GM19468 (cell line): ENCODE measurements around the gene WNT3.

ENCODE experiments used
- ATAC-seq: cut with Tn5 transposase; IDR thresholded peaks from one replicate; pipeline ENCODE4 v1.9.1; 2021; ENCODE audit warnings: mild to moderate bottlenecking, moderate library complexity, moderate number of reproducible peaks; ENCODE audit not compliant: unreplicated experiment; ENCODE audit errors: extremely low read depth

The WNT3 gene

GRCh38 chr17:46837521-46837920 is 19.0 kb upstream of the WNT3 start:
- ATAC-seq = no peak

- no peak for ATAC-seq
Measured at GRCh38 chr17:46836500-46836899, 18.0 kb upstream of the WNT3 start.

GRCh38 chr17:46834846-46835245 is 16.4 kb upstream of the WNT3 start:
- ATAC-seq = no peak

GRCh38 chr17:46833840-46834208 is 15.3 kb upstream of the WNT3 start:
- ATAC-seq = no peak

- no peak for ATAC-seq
Measured at GRCh38 chr17:46832945-46833839, 14.7 kb upstream of the WNT3 start.

GRCh38 chr17:46832331-46832821 is 13.9 kb upstream of the WNT3 start:
- ATAC-seq = no peak

GRCh38 chr17:46831573-46832330 is 13.3 kb upstream of the WNT3 start:
- no peak for ATAC-seq

GRCh38 chr17:46827274-46827673 is 8.8 kb upstream of the WNT3 start:
- ATAC-seq = no peak

GRCh38 chr17:46826116-46826515 is 7.6 kb upstream of the WNT3 start:
- ATAC-seq = no peak

- no peak for ATAC-seq
Measured at GRCh38 chr17:46823657-46824056, 5.2 kb upstream of the WNT3 start.

GRCh38 chr17:46822388-46822921 is 4.0 kb upstream of the WNT3 start:
- ATAC-seq = no peak

- ATAC-seq = no peak
Measured at GRCh38 chr17:46821482-46822387, 3.2 kb upstream of the WNT3 start.

GRCh38 chr17:46820592-46821450 is 2.3 kb upstream of the WNT3 start:
- ATAC-seq = no peak

- ATAC-seq = no peak
Measured at GRCh38 chr17:46819906-46820351, 1.4 kb upstream of the WNT3 start.

- no peak for ATAC-seq
Measured at GRCh38 chr17:46818929-46819859, 702 bp upstream of the WNT3 start.

- ATAC-seq = no peak
Measured at GRCh38 chr17:46817901-46818209, 637 bp downstream of the WNT3 start.

- ATAC-seq = no peak
Measured at GRCh38 chr17:46817151-46817900, 1.2 kb downstream of the WNT3 start.
